NCI-H1417 (cell line): ENCODE results near the gene PRTG.

ENCODE experiments used
- DNase-seq, 3 experiments: peaks; one replicate each; lab custom pipeline; 2025; lab: John Stamatoyannopoulos, UW

The PRTG gene

DNA sequence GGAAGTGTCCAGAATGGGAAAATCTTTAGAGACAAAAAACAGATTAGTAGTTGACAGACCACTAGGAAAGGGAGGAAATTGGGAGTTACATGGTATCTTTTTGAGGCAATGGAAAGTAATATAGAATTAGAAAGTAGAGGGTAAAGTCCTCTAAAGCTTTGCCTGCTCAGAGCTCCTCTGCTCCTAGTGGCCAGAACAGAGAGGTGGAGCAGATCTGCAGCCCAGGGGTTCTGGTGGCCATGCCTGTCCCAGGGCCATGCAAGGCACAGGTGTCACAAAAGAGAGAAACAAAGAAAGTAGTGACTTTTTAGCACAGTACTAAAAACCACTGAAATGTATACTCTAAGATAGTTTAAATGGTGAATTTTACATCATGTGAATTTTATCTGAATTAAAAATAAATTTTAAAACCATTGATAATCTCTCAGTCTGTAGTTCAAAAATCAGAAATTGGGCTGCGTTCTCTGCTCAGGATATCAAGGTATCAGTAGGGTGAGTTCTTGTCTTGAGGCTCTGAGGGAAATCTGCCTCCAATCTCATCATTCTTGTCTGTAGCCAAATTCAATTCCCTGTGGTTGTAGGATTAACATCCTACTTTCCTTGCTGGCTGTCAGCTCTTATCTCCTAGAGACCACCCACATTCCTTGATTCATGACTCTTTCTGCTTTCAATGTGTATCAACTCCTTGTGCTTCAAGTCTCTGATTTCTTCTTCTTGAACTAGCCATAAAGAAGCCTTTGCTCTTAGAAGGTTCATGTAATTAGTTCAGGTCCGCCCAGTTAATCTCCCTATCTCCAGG, 178.4 kb downstream of the PRTG start:
- DNase-seq = no peak

DNA sequence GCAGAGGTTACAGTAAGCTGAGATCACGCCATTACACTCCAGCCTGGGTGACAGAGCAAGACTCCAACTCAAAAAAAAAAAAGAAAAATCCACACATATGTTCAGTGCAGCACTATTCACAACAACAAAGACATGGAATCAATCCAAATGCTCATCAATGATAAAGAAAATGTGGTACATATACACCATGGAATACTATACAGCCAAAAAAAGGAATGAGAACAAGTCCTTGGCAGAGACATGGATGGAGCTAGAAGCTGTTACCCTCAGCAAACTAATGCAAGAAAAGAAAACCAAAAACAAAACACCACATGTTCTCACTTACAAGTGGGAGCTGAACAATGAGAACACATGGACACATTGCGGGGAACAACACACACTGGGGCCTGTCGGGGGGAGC, 180.4 kb downstream of the PRTG start:
- DNase-seq = no peak
